PC-3 (cell line): ENCODE results near the gene FARP1.

Source experiments
- EZH2 ChIP-seq: fragments of 300-600 bp; sonication (generic); IDR thresholded peaks from one replicate; pipeline ENCODE4 v1.6.1; 2017; ENCODE audit warnings: antibody characterized with exemption, mild to moderate bottlenecking, low read length; ENCODE audit not compliant: unreplicated experiment
- EZH2phosphoT487 ChIP-seq: fragments of 300-600 bp; sonication (generic); IDR thresholded peaks from 2 replicates; pipeline ENCODE4 v1.6.1; 2018; ENCODE audit warnings: mild to moderate bottlenecking, antibody characterized with exemption, low read length, borderline replicate concordance
- TF ChIP-seq, protein P1 (sequence below): fragments of 300-600 bp; sonication (generic); conservative IDR thresholded peaks from 2 replicates; pipeline ENCODE4 v1.5.1; 2017; ENCODE audit warnings: antibody characterized with exemption, low read depth, mild to moderate bottlenecking, low read length

DNA sequence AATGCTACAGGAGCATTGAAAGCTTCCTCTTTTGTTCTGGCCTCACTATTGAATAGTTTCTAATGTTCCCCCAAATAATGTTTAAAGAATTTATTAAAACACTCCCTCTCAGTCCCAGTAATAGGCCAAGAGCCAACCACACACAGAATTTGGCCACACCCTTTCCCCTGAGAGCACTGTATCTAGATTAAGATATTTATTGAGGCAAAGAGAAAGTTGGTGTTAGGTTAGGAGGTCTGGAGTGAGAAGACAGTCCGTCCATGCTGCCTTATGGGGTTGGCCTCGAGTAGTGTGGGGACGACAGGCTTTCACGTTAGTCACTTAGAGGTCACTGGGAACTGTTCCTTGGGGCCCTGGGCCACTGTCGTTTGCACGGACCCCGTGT is 157.1 kb downstream of the FARP1 start:
- TF ChIP-seq EZH2 (no peak), EZH2phosphoT487 (no peak)
- TF ChIP-seq, protein P1, sequence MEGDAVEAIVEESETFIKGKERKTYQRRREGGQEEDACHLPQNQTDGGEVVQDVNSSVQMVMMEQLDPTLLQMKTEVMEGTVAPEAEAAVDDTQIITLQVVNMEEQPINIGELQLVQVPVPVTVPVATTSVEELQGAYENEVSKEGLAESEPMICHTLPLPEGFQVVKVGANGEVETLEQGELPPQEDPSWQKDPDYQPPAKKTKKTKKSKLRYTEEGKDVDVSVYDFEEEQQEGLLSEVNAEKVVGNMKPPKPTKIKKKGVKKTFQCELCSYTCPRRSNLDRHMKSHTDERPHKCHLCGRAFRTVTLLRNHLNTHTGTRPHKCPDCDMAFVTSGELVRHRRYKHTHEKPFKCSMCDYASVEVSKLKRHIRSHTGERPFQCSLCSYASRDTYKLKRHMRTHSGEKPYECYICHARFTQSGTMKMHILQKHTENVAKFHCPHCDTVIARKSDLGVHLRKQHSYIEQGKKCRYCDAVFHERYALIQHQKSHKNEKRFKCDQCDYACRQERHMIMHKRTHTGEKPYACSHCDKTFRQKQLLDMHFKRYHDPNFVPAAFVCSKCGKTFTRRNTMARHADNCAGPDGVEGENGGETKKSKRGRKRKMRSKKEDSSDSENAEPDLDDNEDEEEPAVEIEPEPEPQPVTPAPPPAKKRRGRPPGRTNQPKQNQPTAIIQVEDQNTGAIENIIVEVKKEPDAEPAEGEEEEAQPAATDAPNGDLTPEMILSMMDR = no peak
